Lower lobe of right lung (tissue), 2 donors: ENCODE results near the gene INSC. TPM values are rescaled to one million over a fixed set of nuclear protein-coding genes. Genes with fewer than 3 reads are reported as not detected.
A peak's percentile ranks its signal among the peaks of the same experiment; 100 is the strongest.

ENCODE experiments used
- ATAC-seq, 2 donors: fragments of 200-7000 bp; cut with Tn5 transposase; one replicate each; pipeline ENCODE4 v1.9.1; 2020 to 2022; ENCODE audit warnings: mild to moderate bottlenecking in 2 of 2, moderate library complexity in 2 of 2
- DNase-seq: peaks from one replicate; pipeline ENCODE4 v3.0.0-alpha.2; 2020
- H3K27ac ChIP-seq: fragments of 200-600 bp; one replicate; pipeline ENCODE4 v1.8.0; 2022
- H3K27me3 ChIP-seq: fragments of 200-600 bp; one replicate; pipeline ENCODE4 v1.8.0; 2022; ENCODE audit warnings: low read depth
- H3K36me3 ChIP-seq: fragments of 200-600 bp; one replicate; pipeline ENCODE4 v1.8.0; 2022; ENCODE audit warnings: mild to moderate bottlenecking
- H3K4me1 ChIP-seq: fragments of 200-600 bp; one replicate; pipeline ENCODE4 v1.8.0; 2022
- H3K4me3 ChIP-seq: fragments of 200-600 bp; one replicate; pipeline ENCODE4 v1.8.0; 2022; ENCODE audit warnings: mild to moderate bottlenecking
- H3K9me3 ChIP-seq: fragments of 200-600 bp; one replicate; pipeline ENCODE4 v1.8.0; 2022
- CTCF ChIP-seq: fragments of 200-600 bp; IDR thresholded peaks from one replicate; pipeline ENCODE4 v1.8.0; 2022; ENCODE audit warnings: antibody characterized with exemption, mild to moderate bottlenecking
- intact Hi-C: fragments of 100-400 bp; cut with DNase I; formaldehyde crosslinking; loops from one replicate; pipeline ENCODE4 v1.11.0; 2022
- total RNA-seq: library from RNA; stranded (reverse); fragmentation: NEBNext Ultra II Directional; extraction: Animal tissue kit (Norgen Biotek cat#: 25700); gene quantifications from one replicate; pipeline ENCODE4 v1.2.1, GENCODE V29; 2021
- donor health status: DM: no; HTN: yes; CAD: no; lungs with severe emphysema.

Gene INSC
- total RNA-seq, 1 donor from 2014 or later, result 1.1 TPM

- H3K27me3 ChIP-seq, result no peaks in the 10 kb centered on the region
- no peak overlapping the region for H3K4me3 ChIP-seq
- ATAC-seq (no peak), DNase-seq (no peak)
- no peaks in the 10 kb centered on the region for H3K4me1 ChIP-seq
- H3K9me3 ChIP-seq, result no peaks in the 10 kb centered on the region
- TF ChIP-seq CTCF, result no peak
- no peak overlapping the region for H3K27ac ChIP-seq
- intact Hi-C loops, result loop anchor here (5.0 kb wide), 1 partner anchor 102 kb away; no protein-coding TSS in a partner anchor
- no peaks in the 10 kb centered on the region for H3K36me3 ChIP-seq
Measured at GRCh38 chr11:15204711-15205110, 90.0 kb downstream of the INSC start.

- ATAC-seq (no peak), DNase-seq (no peak)
- TF ChIP-seq CTCF, result no peak
- Histone ChIP-seq H3K9me3 (no peaks in the 10 kb centered on the region), H3K27me3 (no peaks in the 10 kb centered on the region), H3K4me3 (no peak overlapping the region), H3K36me3 (no peaks in the 10 kb centered on the region), H3K4me1 (no peaks in the 10 kb centered on the region), H3K27ac (no peak overlapping the region)
- intact Hi-C loops, result loop anchor here (5.0 kb wide), 1 partner anchor 104 kb away; no protein-coding TSS in a partner anchor
Measured at GRCh38 chr11:15206791-15207190, 92.1 kb downstream of the INSC start.

GRCh38 chr11:15208378-15209222 is 93.9 kb downstream of the INSC start:
- Histone ChIP-seq H3K4me1 (no peaks in the 10 kb centered on the region), H3K4me3 (no peak overlapping the region), H3K27me3 (no peaks in the 10 kb centered on the region), H3K36me3 (no peaks in the 10 kb centered on the region), H3K27ac (no peak overlapping the region), H3K9me3 (no peaks in the 10 kb centered on the region)
- TF ChIP-seq CTCF, result peak; percentile 92
- DNase-seq (peak; percentile 83), ATAC-seq (peak; percentile 89)
- intact Hi-C loops, result loop anchor here (5.0 kb wide), 1 partner anchor 106 kb away; no protein-coding TSS in a partner anchor

GRCh38 chr11:15212876-15213275 is 98.2 kb downstream of the INSC start:
- no peak overlapping the region for H3K27ac ChIP-seq

More at GRCh38 chr11:15212876-15213275, 98.2 kb downstream of the INSC start:
- ATAC-seq, result no peak
- no peaks in the 10 kb centered on the region for H3K27me3 ChIP-seq
- intact Hi-C loops, result no loop called here
- no peak for TF ChIP-seq CTCF
- DNase-seq, result no peak
- no peaks in the 10 kb centered on the region for H3K9me3 ChIP-seq
- H3K4me1 ChIP-seq, result no peaks in the 10 kb centered on the region
- no peak overlapping the region for H3K4me3 ChIP-seq
- no peaks in the 10 kb centered on the region for H3K36me3 ChIP-seq
